HG03558 (cell line): ENCODE measurements around the gene DNAH9.

Experiments used
- ATAC-seq: cut with Tn5 transposase; IDR thresholded peaks from one replicate; pipeline ENCODE4 v1.9.1; 2021; ENCODE audit warnings: moderate number of reproducible peaks; ENCODE audit not compliant: unreplicated experiment; ENCODE audit errors: extremely low read depth

The DNAH9 gene

DNA sequence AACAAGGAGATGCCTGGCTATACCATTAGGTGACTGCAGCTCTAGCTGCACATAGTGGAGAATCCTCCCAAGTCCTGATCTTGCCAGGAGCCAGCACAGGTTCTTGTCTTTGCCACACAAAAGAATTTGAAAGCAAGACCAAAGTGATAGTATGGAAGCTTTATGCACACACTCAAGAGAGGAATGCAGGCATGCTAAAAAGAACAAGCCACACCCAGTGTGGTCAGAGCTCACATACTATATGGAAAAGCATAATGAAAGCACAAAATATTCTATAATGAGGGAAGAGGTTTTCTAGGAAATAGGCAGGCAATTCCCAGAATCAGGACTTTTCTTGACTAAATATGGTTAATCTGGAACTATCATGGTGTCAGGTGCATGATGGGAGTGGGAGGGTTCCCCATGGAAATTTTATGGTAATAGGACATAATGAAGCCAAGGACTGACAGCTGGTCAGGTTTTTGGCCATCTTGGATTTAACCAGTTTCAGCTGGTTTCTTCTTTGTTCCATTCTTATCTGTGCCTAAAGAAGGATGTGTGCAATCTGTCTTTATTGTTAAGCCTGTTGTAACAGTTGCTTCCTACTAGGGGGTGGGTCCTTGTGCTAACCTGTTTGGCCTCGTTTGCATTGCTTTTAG lies 227.4 kb downstream of the DNAH9 start:
- no peak for ATAC-seq

DNA sequence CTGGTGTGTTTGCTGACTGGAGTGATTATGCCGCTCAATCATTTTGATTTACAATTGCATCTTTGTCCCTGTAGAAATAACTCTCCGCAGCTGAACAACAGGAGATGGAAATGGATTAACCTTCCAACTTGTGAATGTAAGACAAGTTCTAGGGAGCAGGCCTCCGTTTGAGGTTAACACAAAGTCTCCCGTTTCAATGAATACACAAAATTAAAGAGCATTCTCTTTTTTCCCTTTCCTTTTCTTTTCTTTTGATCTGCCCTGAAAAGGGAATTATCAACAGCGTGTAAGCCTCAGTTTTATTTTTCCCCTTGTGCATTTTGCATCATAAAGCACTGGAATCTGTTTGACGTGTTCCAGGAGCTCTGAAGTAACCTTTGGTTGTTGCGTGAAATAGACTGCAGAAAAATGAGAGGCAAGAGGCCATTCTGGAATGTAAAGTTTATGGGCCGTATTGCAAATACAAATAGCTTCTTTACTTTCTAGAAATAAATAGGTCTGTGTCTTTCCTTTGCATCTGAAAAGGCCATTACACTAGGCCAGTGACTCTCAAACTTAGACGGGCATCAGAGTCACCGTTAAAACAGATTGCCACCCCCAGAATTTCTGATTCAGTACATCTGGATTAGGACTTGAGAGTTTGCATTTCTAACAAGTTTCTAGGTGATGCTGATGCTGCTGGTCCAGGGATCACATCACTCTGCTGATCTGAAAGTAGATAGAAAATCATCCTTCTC lies 234.3 kb downstream of the DNAH9 start:
- no peak for ATAC-seq

DNA sequence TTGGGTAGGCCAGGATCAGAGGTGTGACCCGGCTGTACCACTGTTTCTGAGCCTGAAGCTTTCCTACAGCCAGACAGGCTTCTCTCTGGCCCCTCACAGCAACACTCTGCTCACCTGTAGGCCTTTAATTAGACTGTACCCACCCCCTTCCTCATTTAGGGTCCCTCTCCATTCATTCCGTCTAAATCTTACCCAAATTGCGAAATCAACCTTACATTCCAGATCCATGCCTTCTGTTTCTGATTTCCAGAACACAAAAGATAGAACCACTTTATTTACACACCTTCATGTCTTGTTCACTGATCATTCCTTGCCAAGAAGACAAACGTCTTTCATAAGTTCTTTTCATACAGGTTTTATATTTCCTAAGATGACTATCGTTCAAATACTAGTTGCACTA lies 238.2 kb downstream of the DNAH9 start:
- ATAC-seq: no peak

DNA sequence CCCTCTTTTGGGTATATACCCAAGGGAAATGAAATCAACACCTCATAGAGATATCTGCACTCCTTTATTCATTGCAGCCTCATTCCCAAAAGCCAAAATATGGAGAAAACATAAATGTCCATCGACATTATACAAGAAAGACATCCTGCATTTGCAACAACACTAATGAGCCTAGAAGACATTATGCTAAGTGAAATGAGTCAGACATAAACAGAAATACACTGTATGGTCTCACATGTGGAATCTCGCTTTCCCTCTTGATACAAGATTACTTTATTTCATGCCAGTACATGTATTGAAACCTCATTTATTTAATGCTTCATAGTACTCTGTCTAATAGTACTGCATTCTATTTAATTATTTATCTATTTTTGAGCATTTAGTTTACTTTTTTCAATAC lies 241.8 kb downstream of the DNAH9 start:
- no peak for ATAC-seq

DNA sequence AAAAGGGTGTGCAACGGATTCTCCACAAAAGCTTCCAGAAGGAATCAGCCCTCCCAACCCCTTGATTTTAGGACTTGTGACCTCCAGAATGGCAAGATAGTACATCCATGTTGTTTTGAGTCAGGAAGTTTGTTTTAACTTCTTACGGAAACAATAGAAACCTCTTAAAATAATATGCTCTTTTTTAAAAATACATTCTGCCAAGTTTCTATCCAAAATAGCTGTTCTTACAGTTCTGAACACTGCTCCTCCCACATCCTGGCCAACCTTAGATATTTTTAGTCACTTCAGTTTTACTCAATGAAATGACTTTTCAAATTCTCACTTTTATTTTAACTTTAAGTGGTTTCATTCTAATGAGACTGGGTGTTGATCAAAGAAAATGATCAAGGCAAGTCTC lies 242.6 kb downstream of the DNAH9 start:
- no peak for ATAC-seq

DNA sequence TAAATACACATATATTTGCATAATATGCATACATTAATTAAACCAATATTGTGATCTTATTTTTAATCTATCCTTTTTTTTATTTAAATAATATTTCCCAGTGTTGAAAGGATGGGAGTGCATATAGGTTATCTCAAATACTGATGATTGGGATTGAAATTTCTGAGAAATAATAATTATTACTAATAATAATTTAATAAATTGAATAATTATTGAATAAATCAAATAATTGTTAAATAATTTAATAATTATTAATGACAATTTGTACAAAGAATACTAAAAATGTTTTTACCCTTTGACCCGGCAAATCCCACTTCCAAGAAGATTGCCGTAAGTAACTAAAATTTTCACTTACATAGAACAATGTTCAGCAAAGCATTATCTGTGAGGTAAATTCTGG lies 250.1 kb downstream of the DNAH9 start:
- ATAC-seq: no peak

DNA sequence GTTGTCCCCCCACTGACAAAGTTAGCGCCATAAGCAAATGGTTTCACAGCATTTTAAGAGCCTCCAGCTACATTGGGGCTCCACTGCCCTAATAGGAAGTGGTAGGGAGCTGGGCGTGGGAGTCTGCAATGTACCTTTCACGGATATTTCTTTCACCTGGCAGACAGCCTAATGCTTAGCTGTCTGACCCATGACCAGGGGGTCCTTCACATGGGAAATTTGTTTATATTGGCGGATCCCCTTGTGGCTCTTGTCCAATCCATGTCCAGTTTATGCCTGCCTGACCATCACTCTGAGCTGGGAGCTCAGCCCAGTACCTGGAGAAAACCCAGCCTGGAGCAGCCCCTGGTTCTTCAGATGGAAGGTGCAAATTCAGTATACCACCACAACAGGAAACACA lies 254.0 kb downstream of the DNAH9 start:
- ATAC-seq: no peak

DNA sequence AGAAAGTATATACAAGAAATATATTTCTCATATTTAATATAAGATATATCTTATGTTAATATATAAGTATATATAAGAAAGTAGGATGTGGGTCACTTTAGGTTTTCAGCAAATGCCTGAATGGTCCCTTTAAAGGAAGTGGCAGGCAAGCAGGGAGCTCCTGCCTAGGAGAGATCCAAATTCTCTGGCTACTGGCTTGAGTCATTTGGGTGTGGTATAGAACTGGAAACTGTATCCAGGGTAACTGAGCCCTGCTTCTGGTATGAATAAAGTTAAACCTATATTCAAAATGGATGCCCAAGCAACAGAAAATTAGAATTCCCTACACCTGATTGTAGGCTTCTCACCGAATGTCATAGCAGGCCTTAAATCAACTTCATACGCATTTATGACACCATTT lies 254.6 kb downstream of the DNAH9 start:
- no peak for ATAC-seq

DNA sequence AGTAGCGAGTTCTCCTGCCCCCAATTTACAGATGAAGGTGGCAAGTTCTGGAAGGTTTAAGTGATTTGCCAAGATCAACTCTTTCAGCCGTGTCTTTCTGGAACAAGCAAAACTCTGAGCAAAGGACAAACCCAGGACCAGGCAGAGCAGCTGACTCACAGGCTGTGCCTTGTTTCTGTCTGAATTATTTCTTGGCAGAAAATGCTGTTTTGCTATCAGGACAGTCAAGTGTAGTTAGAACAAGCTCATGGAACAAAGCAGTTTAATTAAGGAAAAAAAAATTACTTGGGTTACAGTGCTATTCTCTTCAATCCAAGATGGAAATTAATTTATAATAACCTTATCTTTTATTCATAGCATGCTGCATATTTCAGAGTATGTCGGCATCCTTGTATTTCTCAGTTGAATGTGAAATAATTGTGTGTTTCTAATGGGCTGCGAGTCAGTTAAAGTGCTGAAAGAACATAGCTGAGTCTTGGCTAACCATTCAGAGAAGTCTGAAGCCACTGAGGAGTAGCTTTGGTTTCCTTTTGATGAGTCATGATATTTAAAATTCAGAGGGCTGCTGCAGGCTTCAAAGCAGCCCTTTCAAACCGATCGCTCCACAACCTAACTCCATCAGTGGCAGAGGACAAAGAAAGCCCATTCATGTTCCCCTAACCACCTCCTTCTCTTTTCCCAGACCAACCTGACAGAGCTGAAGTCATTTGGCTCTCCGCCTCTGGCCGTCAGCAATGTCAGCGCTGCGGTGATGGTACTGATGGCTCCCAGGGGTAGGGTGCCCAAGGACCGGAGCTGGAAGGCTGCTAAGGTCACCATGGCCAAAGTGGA lies 255.3 kb downstream of the DNAH9 start:
- ATAC-seq: no peak

DNA sequence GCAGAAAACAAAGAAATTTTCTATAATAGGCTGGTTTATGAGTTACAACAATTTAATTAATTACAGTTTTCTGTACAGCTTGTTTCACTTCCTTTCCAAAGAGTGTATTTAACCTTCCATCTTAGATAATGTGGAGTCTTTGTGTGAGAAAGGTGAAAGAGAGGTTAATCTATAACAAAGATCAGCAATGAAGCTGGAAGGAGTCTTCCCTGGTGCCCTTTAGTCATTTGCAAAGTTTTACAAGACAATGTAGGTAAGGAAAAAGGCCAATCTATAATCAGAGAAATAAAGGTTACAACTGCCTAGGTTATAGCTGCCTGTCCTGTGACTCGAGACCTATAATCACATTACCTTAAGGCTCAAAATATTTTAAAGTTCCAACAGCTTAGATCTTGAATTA lies 257.0 kb downstream of the DNAH9 start:
- no peak for ATAC-seq

DNA sequence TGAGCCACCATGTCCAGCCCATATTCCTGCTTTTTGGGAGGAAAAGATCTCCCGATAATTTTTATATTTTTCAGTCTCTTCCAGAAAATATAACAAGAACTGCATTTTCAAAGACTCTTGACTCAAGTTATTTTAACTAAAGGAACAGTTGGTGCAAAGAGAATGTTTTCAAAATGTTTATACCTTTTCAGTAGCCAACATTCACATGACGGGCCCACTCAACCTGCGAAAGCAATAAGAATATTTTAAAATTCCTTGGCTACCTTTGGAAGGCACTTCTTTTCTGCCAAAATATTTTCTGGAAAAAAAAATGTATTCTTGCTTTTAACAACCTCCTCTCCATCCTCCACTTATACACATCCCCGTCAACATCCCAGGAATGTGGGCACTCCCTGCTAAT lies 258.7 kb downstream of the DNAH9 start:
- no peak for ATAC-seq

DNA sequence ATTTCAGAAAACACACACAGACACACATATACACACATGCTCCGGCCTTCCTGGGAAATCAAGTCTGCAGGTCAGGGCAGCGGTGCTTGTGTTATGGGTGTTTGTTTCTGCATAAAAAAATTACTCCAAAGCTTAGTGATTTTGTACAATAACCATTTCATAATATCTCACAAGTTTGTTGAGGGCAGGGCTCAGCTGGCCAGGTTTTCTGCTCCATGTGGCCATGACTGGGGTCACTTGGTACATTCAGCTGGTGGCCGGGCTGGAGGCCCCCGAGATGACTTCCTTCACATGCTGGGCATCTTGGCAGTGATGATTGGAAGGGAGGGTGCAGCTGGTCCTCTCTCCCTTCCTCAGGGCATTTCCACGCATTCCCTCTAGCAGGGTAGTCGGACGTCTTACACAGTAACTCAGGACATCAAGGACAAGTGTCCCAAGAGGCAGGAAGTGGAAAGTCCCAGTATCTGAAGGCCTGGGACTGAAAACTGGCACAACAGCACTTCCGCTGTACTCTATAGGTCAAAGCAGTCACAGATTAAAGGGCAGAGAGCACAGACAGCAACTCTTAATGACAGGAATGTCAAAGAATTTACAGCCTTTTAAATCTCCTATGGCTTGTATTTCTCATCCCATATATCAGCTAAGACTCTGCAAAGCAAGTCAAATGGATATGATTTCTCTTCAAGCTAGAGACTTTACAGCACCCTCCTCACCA lies 271.6 kb downstream of the DNAH9 start:
- ATAC-seq: no peak

DNA sequence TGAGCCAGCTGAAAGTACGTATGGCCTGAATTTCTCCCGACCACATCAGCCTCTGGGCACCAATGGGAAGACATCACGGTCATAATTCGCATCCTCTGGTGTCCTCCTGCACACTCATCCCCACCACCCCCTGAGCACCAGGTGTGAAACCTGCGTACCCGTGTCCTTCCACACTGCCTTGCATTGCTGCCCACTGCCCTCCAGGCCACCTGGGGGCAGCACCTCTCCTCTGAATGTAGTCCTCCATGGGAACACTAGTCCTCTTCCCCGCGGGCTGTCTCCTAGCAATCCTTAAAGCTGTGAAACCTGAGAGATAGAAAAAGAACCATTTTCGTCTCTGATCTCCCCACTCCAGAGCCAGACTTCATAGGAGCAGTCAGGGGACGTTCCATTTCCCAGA lies 273.5 kb downstream of the DNAH9 start:
- ATAC-seq: no peak

DNA sequence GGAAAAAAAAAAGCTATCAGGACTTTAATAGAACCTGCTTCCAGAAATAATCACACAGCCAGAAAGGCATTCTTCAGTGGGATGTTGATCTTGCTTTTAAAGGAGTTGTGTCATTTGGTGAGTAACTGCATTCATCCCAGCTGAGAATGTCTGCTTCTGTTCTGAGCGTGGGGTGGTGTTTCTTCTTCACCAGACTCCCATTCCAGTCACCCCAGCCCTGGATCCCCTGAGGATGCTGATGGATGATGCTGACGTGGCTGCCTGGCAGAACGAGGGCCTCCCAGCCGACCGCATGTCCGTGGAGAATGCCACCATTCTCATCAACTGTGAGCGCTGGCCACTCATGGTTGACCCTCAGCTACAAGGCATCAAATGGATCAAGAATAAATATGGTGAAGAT lies 276.5 kb downstream of the DNAH9 start:
- no peak for ATAC-seq

DNA sequence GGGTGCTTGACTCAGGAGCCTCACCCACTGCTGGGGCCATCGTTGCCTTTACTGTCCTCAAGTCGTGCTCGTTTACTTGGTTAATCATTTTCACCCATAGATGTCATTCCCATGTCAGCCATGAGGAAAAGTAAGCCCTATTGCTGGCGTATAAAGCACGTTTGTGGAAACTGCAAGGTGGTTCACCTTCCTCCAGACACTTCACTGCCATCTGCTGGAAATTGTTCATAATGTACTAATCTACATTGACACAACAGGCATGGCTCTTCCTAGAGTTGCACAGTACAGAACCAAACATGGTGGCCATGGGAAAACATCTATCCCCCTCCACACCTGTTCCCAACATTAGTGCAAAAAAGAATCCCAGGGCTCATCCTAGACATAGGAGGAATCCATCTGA lies 282.4 kb downstream of the DNAH9 start:
- no peak for ATAC-seq

DNA sequence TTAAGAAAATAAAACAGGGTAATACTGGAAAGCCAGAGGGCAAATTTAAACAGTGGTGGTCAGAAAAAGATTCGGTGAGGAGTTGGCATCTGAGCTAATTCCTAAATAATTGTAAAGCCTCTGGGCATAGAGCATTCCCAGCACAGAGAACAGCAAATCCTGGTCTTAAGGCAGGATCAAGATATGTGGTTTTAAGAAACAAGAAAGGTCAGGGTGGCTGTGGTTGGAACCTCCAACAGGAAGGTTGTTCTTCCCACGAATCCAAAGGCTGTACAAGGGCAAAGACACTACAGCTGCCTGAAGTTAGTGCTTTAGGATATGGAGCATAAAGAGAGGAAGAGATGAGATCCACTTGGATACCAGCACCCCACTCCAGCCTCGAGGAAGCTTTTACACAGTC lies 284.4 kb downstream of the DNAH9 start:
- no peak for ATAC-seq

DNA sequence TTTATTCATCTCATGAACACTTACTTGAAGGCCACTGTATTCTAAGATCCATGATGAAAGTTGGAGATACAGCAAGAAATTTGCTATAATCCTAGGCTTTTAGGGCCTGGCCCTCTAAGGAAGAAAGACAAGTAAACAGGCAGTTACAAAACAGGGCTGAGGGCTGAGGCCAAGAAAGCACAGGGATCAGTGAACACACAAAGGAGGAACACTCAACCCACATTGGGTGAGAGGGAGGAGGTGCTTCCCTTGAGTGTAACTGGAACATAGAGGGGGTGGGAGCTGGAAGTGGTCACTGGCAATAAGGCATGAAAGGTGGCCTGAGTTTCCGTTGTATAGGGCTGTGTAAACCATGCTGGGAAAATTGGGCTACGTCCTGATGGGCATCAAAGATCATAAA lies 286.8 kb downstream of the DNAH9 start:
- no peak for ATAC-seq

DNA sequence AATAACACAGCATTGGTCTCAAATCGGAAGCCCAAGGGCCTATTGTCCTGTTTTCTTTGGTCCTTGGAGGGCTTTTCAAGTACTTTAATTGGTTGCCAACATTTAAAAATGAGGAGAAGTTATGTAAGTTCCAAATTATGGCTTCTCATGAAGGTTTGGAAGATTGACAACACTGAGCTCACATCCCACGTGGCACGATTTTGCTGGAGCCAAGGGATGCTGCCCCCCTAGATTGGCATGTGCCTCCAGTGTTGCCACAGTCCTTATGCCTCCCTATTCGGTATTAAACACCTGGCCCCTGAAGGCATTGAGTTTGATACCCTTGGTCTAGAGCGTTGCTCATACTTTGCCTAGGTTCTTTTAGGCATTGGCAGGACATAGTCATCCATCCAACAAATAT lies 291.0 kb downstream of the DNAH9 start:
- no peak for ATAC-seq

DNA sequence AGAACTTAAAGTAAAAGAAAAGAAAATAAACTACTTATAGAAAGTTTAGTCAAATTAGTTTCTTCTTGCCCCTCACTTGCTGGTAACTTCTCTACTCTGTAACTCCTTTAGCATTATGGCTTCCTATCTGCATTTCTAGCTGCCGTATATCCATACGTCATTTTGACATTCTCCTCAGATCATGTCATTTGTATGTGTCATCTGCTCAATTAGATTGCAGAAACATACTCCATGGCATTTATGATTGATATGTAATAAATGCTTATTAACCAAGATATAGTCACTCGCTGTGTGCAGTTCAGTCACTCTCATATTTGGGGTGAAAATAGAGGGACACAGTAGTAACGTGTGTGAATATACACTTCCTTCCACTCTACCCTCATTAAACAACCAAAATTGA lies 295.6 kb downstream of the DNAH9 start:
- ATAC-seq: no peak

DNA sequence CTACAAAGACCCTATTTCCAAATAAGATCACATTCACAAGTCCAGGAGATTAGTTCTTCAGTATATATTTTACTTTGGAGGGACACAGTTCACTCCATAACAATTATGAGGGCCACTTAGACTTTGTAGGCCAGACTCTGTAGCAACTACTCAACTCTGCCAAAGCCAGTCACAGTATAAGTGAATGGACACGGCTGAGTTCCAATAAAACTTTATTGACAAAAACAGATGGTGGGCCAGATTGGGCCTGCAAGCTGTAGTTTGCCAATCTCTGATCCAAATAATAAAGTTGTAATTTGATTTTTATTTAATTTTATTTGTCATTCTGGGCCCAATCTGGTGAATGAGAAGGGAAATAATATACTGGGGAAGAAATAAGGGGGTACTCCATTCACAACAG lies 297.9 kb downstream of the DNAH9 start:
- no peak for ATAC-seq
